ENCODE data around the gene AEBP1. TPM values are rescaled to one million over a fixed set of nuclear protein-coding genes. Genes with fewer than 3 reads are reported as not detected.

The AEBP1 gene
- total RNA-seq, 1 donor from 2014 or later, result 81.1 TPM

GRCh38 chr7:44059219-44060090 is 44.7 kb upstream of the AEBP1 start:
- DNase-seq (ENCODE audit: low read depth), result no peak
- Histone ChIP-seq H3K4me3 (ENCODE audit: low read depth, low read length) (no peak overlapping the region), H3K36me3 (ENCODE audit: control insufficient read depth, insufficient read depth, low read length) (peaks cover 2% of the 10 kb centered on the region), H3K27me3 (ENCODE audit: control insufficient read depth, insufficient read depth, low read length) (peaks cover 9% of the 10 kb centered on the region)
- no peak for TF ChIP-seq CTCF (IDR thresholded peaks at IDR 0.05; ENCODE audit: insufficient read depth, low read length, poor library complexity, severe bottlenecking)

GRCh38 chr7:44060091-44060947 is 43.8 kb upstream of the AEBP1 start:
- TF ChIP-seq CTCF (IDR thresholded peaks at IDR 0.05; ENCODE audit: insufficient read depth, low read length, poor library complexity, severe bottlenecking), result no peak
- no peak for DNase-seq (ENCODE audit: low read depth)
- no peak overlapping the region for H3K4me3 ChIP-seq (ENCODE audit: low read depth, low read length)
- H3K36me3 ChIP-seq (ENCODE audit: control insufficient read depth, insufficient read depth, low read length), result peaks cover 2% of the 10 kb centered on the region
- peaks cover 17% of the 10 kb centered on the region for H3K27me3 ChIP-seq (ENCODE audit: control insufficient read depth, insufficient read depth, low read length)

GRCh38 chr7:44060948-44061644 is 43.0 kb upstream of the AEBP1 start:
- Histone ChIP-seq H3K27me3 (ENCODE audit: control insufficient read depth, insufficient read depth, low read length) (peaks cover 25% of the 10 kb centered on the region), H3K36me3 (ENCODE audit: control insufficient read depth, insufficient read depth, low read length) (peaks cover 2% of the 10 kb centered on the region), H3K4me3 (ENCODE audit: low read depth, low read length) (no peak overlapping the region)
- TF ChIP-seq CTCF (IDR thresholded peaks at IDR 0.05; ENCODE audit: insufficient read depth, low read length, poor library complexity, severe bottlenecking), result no peak
- DNase-seq (ENCODE audit: low read depth), result no peak

- Histone ChIP-seq H3K36me3 (ENCODE audit: control insufficient read depth, insufficient read depth, low read length) (no peaks in the 10 kb centered on the region), H3K27me3 (ENCODE audit: control insufficient read depth, insufficient read depth, low read length) (peaks cover 30% of the 10 kb centered on the region), H3K4me3 (ENCODE audit: low read depth, low read length) (no peak overlapping the region)
- DNase-seq (ENCODE audit: low read depth), result no peak
- no peak for TF ChIP-seq CTCF (IDR thresholded peaks at IDR 0.05; ENCODE audit: insufficient read depth, low read length, poor library complexity, severe bottlenecking)
Observed at GRCh38 chr7:44061645-44062179, 42.4 kb upstream of the AEBP1 start.

DNA sequence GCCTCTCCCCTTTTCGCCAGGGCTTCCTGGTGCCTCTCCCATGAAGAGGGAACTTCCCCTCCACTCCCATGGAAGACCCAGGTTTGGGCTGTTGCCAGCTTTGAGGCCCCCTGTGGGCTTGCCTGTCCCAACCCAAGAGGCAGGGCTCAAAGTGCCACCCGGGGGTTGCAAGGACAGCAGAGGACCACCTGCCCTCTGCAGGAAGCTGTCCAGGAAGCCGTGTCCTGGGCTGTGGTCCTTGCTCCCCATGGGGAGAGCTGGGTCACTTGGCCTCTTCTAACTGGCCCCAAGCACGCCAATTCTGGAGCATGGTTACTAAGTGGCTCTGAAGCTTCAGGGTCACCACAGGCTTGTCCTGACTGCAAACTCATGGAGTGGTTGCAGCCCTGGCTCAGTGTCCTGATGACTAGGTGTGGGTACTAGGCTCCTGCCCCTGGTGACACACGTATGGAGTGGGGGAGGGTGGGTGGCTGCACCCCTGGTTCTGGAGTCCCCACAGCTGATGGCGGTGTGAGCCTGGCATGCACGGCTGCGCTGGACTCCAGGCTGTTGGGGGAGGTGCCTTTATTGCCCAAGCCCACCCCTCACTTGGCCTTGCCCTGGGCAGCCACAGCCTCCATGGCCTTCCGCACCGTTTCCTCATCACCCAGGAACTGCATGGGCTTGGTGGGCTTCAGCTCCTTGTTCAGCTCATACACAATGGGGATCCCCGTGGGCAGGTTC is 41.8 kb upstream of the AEBP1 start:
- Histone ChIP-seq H3K36me3 (ENCODE audit: control insufficient read depth, insufficient read depth, low read length) (no peaks in the 10 kb centered on the region), H3K27me3 (ENCODE audit: control insufficient read depth, insufficient read depth, low read length) (peaks cover 30% of the 10 kb centered on the region), H3K4me3 (ENCODE audit: low read depth, low read length) (no peak overlapping the region)
- no peak for TF ChIP-seq CTCF (IDR thresholded peaks at IDR 0.05; ENCODE audit: insufficient read depth, low read length, poor library complexity, severe bottlenecking)
- DNase-seq (ENCODE audit: low read depth), result no peak
